ENCODE results near the gene KLC3.

DNA sequence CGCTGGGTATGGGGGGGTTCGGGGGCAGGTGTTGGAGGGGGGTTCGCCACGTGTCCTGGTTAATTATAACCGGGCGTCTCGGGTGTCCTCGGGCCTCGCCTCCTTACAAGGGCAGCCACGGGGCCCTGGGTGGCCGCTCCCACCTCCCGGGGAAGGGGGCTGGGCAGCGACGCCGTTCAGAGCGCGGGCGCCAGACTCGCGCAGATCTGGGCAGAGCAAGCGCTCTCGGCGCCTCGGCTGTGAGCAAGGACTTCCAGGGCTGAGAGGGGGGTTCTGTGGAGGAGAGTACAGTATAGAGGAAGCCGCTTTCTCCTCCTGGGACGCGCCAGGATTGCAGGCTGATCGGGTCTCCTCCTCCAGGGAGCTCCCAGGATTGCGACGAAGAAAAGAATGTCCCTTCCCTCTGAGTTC, 16.9 kb upstream of the KLC3 start:
- TF ChIP-seq POLR2AphosphoS5 (IDR thresholded peaks at IDR 0.05; ENCODE audit: borderline replicate concordance, low read depth, low read length) (no peak), EZH2 (IDR thresholded peaks at IDR 0.05) (no peak)
